HL-60/S4 treated with phorbol 12-myristate 13-acetate at 8.2 ng/mL for 4 days and 3 days (cell line): ENCODE data around the gene CDH23.

Experiments
- in situ Hi-C: fragments of 300-500 bp; cut with MboI; formaldehyde crosslinking; loops from 2 replicates; pipeline ENCODE4 v1.15.0; 2022; ENCODE audit warnings: low sequenced_read_pairs

Gene CDH23

DNA sequence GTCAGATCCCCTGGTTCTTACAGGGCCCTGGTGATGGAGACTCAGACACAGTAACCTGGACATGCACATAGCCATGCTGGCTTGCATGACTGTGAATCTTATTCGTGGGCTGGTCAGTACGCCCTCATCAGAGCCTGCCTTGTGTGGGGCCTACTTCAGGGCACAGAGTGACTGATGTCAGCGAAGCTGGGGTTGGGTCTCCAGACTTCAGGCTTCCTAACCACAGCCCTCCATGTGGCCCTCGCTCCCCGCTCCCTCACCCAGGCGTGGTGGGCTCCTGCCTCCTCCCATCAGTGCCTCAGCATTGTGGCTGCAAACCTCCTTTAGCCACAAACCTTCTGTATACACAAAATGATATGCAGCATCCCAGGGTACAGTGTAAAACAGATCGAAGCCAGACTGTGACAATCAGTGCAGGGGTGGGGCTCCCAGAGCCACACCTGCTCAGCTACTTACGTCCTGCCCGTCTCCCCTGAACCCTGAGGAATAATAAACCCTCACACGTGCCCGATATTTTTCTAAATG, 329.9 kb downstream of the CDH23 start:
- in situ Hi-C loops = no loop called here

DNA sequence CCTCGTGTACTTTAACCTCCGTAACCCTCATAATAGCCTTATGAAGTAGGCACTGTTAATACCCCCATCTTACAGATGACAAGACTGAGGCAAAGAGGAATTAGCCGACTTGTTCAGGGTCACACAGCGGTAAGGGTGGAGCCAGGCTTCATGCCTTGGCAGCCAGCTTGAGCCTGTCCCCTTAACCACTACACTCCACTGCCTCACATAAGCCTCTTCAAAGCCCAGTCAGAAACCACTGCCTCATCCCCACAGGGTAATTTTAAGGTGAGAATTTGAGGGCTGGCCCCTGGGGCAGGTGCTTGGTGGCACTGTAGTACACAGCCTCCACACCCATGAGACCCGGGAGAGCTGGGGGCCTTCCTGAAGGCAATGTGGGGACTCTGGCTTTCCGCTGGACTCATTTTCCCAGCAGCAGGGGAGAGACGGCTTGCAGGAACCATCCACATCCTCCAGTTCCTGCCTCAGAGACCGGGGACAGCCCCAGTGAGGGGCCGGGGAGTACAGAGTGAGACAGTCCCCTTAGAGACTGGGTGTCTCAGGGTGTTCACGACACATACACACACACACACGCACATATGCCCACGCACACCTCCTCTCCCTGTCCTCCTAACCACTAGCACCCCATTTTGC, 330.5 kb downstream of the CDH23 start:
- in situ Hi-C loops = no loop called here

DNA sequence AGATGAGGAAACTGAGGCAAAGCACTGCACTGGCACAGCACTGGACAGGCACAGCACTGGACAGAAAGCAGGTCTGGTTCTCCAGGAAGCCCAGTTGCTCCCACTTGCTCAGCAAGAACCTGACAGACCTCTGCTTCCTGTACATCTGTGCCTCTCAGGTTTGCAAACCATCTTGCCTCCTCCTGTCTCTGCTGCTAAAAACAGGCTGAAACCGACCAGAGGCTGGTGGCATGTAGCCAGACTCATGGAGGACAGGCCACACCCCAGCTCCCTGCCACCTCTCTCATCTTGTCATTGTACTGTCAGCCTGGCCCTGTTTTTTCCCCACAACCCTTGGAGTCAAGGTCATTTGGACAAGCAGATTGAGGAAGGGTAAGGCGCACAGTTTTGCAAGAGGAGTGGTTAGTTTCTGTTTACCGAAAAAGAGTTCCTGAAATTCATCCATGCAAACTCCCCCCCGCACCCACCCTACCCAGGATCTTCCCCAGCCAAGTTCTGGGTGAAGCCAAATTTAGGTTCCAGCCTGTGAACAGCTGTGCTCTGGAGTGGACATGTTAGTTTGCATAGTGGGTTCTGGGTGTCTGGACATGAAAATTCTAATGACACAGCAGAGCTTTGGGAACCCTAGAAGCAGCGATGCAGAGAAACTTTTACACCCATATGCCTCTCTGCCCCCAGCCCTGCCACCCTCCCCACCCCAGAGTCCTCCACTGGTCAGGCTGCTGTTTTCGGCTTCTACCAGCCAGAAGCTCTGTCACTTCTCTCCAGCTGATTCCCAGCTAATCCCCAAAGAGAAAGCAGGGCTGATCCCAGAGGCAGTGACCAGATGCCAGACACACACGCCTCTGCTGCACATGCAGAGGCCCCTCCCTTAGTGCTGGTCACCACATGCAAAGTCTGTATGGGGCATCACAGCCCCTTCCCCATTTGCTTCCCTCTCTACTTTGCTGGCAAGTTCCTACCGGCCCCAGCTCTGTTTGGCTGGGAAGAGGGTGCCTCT, 331.3 kb downstream of the CDH23 start:
- in situ Hi-C loops = no loop called here

DNA sequence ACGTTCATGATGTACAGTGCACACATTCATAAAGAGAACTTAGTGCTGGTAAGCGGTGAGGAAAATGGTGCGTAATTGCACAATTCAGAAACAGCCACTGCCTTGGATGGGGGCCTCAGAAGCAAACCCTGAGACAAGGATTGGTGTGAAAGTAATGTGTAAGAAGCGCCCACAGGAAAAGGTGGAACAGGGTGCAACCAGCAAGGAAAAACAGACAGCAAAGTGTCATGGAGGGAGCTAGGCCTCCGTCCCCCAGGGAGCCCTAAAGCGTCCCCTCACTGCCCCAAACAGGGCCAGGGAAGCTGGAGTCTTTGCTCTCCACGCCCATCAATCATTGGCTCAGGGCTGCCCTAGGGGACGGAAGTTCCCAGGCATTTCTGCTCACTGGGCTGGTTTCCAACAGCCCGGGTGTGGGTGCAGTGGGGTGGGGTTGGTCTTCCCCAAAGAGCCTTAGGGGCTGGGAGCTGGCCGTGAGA, 332.5 kb downstream of the CDH23 start:
- in situ Hi-C loops = no loop called here

DNA sequence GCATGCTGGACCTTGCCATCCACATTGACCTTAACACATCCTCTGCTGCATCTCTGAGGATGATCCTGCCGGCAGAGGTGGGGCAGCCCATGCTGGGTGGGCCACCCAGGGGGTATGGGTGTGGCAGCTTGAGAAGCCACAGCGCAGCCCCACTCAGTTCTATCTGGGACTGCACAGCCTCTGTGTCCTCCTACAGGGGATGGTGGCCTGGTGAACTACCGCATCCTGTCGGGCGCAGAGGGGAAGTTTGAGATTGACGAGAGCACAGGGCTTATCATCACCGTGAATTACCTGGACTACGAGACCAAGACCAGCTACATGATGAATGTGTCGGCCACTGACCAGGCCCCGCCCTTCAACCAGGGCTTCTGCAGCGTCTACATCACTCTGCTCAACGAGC, 335.1 kb downstream of the CDH23 start:
- in situ Hi-C loops = no loop called here

DNA sequence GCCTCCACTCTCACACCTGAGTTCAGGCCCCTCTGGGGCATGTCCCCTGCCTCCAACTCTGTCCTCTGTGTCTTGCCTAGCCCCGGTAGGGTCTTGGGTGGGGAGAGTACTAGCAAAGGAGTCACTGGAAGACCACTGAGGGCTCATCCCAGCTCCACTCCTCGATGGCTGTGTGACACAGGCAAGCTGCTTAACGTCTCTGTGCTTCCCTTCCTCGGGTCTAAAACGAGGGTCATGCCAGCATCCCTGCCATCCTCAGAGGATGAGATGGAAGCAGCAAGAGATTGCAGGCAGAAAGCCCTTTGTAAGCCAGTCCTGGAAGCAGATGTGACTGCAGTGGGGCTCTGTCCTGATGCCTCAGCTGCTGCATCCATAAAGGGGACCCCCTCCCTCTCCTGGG, 338.1 kb downstream of the CDH23 start:
- in situ Hi-C loops = no loop called here

DNA sequence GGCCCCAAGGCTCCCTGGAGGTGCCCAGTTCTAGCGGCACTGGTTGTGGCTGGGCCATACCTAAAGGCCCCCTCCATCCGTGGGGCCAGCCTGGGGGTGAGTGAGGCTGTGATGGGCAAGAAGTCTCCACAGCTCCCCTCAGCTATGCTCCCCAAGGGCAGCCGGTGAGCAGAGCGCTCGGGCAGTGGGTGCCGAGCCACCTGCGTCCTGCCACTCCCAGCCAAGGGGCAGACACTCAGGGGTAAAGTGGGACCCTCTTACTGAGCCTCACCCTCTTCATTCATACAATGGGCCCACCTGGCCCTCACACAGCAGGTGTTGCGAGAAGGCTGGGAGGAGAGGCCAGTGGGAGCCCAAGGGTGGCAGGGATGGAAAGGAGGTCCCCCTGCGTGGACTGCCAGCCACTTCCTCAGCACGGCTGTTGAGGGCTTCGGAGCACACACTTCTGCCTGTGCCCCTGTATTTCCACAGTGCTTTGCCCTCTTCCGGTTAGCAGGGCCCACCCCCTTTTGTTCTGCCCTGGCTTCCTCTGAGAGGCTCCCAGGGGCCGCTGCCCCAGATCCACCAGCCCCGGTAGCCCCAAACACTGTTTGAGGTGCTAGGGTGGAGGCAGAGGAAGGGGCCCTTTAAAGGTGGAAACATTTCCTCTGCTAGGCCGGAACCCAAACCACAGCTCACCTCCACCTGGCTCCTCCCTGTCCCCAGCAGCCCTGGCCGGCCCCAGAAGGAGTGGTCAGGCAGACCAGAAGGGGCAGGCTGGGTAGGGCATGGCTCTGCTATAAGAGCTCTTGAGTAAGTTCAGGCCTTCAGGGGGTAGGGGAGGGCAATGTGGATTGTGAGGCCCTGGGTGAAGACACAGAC, 339.2 kb downstream of the CDH23 start:
- in situ Hi-C loops = no loop called here

DNA sequence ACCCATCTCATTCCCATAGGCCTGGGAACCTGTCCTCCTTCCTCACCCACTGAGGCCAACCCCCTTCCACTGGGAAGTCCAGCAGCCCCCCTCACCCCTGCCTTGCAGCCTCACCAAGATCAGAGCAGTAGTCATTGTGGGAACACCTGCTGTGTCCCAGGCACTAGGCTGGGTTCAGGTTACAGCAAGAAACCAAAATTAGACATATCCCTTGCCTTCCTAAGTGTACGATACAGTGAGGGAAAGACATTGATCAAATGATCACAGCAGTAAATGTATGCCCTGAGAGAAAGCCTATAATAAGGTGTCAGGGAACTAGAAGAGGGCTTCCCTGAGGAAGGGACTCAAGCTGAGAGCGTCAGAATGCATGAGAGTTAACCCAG, 339.8 kb downstream of the CDH23 start:
- in situ Hi-C loops = no loop called here

DNA sequence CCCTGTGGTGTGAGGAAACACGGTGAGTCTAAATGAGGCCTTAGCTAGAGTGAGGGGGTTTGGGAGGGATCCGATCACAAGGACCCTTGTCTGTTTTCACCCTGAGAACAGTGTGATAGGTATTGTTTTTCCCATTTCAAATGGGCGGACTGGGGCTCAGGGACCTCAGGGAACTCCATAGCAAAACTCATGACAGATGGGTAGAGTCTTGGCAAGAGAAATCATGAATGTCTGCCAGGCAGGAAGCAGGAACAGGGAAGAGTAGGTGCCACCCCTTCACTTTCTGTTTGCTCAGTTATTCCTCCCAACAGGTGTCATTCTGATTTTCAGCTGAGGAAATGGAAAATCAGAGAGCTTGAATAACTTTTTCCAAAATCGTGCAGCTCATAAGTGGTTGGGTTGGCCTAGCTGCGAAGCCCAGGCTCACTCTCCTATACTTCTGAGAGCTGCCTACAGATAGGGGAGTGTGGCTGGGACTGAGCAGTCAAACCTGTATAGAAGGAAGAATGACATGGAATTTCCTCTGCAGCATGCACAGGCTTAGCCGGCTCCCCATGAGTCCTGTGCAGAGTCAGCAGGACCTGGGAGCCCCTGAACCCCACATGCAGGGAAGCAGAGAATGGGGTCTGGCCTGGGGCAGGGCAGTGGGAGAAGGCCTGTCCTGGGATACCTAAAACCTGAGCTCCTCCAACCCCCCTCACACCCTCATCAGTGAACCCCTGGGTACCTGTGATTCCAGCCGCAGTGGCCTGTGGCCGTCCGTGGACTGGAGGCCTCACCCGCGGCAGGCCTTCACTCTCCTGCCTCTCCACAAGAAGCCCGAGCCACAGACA, 340.5 kb downstream of the CDH23 start:
- in situ Hi-C loops = no loop called here

DNA sequence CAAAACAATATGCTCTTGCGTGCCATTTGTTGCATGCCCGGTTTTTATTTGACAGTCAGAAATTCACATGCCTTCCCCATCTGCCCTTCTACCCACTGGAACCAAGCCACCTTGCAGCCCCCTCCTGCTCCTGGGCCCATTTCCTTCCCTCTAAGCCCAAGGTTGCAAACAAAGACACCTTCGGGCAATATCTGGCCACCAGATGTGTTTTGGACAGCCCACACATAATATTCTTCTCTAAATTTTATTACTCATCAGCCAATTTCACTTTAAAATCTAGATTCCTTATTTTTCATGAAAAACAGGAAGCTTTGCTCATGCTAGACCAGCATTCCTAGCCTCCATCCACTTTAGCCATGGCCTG, 341.1 kb downstream of the CDH23 start:
- in situ Hi-C loops = no loop called here

DNA sequence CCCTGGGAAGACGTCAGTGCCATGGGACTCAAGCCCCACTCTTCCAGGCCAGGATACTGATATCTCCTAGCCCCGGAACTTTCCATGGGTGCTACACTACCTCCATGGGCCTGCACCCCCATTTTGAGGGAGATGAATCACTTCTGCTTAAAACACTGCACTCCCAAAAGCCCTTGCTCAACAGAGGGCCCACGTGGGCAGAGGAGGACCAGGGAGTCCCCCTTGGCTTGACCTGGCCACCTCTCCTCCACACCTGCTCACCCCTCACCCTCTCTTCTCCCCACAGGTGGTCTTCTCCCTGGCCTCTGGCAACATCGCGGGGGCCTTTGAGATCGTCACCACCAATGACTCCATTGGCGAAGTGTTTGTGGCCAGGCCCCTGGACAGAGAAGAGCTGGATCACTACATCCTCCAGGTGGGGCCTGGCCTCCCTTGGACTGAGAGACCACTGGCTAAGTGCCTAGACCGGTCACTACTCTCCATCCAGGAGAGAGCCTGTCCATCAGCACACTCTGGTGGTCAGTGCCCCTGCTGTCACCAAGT, 342.7 kb downstream of the CDH23 start:
- in situ Hi-C loops = no loop called here

DNA sequence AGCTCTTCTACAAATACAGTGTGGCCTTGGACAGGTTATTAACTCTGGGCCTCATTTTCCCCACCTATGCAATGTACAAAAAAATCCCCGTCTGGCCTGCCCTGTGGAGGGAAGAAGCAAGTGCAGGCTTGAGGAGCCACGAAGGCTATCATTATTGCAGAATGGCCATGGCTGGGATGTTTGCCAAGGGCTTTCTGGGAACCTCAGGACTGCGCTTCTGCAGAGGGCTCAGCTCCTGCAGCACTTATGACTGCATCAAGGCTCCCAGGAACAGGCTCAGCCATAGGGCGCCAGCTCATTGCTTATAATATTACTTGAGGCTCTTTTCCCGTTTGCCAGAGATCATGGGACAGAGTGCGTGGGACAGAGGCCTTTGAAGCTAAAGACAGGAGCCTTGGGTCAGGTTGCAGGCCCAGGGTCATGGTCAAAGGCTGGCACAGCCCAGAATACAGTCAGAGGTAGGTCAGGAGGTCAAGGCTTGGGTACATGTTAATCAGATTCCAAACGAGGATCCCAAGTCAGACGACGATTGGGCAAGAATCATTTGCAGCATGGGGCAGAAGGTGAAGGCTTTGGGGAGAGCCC, 343.4 kb downstream of the CDH23 start:
- in situ Hi-C loops = no loop called here

DNA sequence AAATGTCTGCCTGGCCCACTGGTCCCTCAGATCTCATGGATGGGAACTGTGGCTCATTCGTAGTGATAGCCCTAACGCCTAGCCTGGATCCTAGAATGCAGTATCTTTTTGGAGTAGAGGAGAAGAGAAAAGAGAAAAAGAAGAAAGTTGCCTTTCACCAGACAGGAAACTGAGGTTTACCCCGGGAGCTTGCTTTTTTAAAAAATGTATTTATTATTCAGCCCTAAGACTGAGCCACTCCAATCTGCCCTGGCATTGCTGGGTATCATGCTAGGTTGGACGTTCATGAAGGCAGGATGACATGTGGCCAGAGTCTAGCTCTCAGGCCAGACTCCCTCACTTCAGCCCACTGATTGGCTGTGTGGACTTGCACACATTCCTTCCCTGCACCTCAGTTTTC, 344.3 kb downstream of the CDH23 start:
- in situ Hi-C loops = no loop called here

DNA sequence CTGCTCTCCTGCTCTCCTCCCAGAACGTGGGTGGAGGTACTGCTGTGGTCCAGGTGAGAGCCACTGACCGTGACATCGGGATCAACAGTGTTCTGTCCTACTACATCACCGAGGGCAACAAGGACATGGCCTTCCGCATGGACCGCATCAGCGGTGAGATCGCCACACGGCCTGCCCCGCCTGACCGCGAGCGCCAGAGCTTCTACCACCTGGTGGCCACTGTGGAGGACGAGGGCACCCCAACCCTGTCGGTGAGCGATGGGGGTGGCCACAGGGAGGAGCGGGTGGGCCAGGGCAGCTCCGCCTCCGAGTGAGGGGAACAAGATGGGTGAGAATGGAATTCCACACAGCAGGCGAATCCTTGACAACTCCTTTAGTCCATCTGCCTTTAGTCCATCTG, 345.0 kb downstream of the CDH23 start:
- in situ Hi-C loops = no loop called here

DNA sequence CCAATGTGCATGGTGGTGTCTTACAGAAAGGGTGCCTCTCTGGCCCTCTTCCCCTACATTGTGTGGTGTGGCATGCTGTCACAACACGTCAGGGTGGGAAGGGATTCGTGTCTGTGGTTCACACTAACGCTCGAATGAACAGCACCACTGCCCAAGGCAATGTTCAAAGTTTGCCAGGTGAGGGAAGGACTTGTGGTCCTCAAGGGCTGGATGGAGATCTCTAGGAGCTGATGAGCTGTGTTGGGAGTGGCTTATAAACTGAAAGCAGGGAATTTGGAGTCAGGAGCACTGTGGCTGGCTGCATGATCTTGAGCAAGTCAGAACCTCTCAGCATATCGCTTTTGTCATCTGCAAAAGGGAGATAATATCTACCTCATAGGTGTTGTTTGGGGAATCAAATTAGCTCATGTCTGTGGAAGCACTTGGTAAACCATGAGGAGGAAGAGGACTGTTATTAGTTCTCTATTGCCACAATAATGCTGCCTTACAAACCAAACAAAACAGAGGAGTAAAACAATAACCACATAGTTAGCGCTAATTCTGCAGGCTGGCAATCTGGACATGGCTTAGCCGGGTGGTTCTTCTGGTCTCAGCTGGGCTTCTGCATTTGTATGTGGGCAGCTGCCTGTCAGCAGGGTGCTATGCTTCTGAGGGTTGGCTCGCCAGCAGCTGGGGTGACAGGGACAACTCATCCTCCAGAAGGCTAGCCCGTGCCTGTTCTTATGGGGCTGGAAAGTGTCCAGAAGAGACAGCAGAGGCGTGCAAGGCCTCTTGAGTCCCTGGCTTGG, 345.8 kb downstream of the CDH23 start:
- in situ Hi-C loops = no loop called here

DNA sequence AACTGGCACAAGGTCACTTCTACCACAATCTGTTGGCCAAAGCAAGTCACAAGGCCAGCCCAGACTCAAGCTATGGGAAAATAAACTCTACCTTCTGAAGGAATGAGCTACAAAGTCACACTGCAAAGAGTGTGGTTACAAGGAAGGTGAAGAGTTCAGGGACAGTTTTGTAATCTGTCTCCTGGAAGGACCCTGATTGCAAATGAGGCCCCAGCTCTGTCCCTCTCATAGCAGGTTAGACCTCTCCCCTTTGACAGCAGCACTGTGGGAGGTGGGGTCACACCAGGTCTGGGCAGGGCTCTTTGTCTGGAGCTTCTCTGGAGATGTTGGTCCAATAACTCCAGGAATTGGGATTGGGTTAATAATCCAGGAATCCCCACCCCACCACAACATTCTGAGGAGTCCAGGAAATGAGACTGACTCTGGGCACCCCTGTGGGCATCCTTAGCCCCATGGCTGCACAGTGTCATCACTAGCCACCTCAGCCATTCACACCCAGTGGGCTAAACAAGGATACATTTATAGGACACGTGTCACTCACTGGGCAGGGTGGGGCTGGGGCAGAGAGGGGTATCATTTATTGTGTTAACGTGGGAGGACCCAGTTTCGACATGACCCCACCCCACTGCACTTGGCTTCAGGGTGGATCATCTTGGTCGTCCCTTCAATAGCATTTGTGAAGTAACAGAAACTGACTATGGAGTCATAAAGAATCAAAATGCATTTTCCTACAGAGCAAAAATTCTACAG, 346.5 kb downstream of the CDH23 start:
- in situ Hi-C loops = no loop called here

DNA sequence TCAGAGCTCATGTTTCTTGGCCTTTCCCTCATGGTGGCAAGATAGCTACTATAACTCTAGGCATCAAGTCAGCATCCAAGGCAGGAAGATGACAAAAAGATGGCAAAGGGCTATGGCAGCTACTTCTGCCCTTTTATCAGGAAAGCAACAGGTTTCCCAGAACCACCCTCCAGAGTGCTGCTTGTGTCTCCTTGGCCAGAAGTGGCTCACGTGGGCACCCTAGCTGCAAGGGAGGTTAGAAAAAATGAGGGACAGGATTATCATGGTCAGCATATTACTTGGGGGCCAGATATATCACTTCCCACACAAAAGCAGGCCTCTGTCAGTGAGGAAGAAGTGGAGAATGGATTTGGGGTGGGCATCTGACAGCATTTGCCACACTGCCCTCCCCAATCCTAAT, 347.1 kb downstream of the CDH23 start:
- in situ Hi-C loops = no loop called here
